H9 (cell line): ENCODE data around the gene PLEKHO1. TPM values are rescaled to one million over a fixed set of nuclear protein-coding genes. Genes with fewer than 3 reads are reported as not detected.

Source experiments
- DNase-seq: peaks from one replicate; pipeline ENCODE4 v3.0.0-alpha.2; 2017
- H2AFZ ChIP-seq: one replicate; pipeline ENCODE4 v1.6.1; 2013; ENCODE audit warnings: mild to moderate bottlenecking, low read length, control low read depth, moderate library complexity
- H2AK5ac ChIP-seq: 2 replicates; pipeline ENCODE4 v1.6.1; 2013; ENCODE audit warnings: low read length, control low read depth, mixed read lengths; ENCODE audit not compliant: insufficient read length
- H2BK120ac ChIP-seq: one replicate; pipeline ENCODE4 v1.6.1; 2013; ENCODE audit warnings: low read depth, mild to moderate bottlenecking, low read length, control low read depth, inconsistent platforms; ENCODE audit not compliant: poor library complexity, severe bottlenecking
- H2BK12ac ChIP-seq: 2 replicates; pipeline ENCODE4 v1.6.1; 2013; ENCODE audit warnings: low read length, control low read depth, mixed read lengths, low read depth; ENCODE audit not compliant: insufficient read length
- H2BK15ac ChIP-seq: 2 replicates; pipeline ENCODE4 v1.6.1; 2013; ENCODE audit warnings: low read depth, low read length, control low read depth
- H2BK20ac ChIP-seq: one replicate; pipeline ENCODE4 v1.6.1; 2013; ENCODE audit warnings: low read depth, mild to moderate bottlenecking, low read length, control low read depth, inconsistent platforms; ENCODE audit not compliant: poor library complexity, severe bottlenecking
- H2BK5ac ChIP-seq: 2 replicates; pipeline ENCODE4 v1.6.1; 2013; ENCODE audit warnings: low read length, control low read depth, mixed read lengths; ENCODE audit not compliant: insufficient read length
- H3K14ac ChIP-seq: 2 replicates; pipeline ENCODE4 v1.6.1; 2013; ENCODE audit warnings: low read length, control low read depth; ENCODE audit not compliant: insufficient read depth
- H3K18ac ChIP-seq: 2 replicates; pipeline ENCODE4 v1.6.1; 2013; ENCODE audit warnings: low read depth, mild to moderate bottlenecking, mixed read lengths, low read length, control low read depth; ENCODE audit not compliant: insufficient read length
- H3K23ac ChIP-seq: 2 replicates; pipeline ENCODE4 v1.6.1; 2013; ENCODE audit warnings: low read length, control low read depth, mixed read lengths, low read depth; ENCODE audit not compliant: insufficient read length
- H3K23me2 ChIP-seq: 2 replicates; pipeline ENCODE4 v1.6.1; 2013; ENCODE audit warnings: low read depth, mild to moderate bottlenecking, mixed read lengths, low read length, control low read depth; ENCODE audit not compliant: insufficient read length, poor library complexity, severe bottlenecking
- H3K27ac ChIP-seq: 2 replicates; pipeline ENCODE4 v1.5.1; 2013; ENCODE audit warnings: low read length, control low read depth, mixed read lengths, low read depth; ENCODE audit not compliant: insufficient read length
- H3K27me3 ChIP-seq: 2 replicates; pipeline ENCODE4 v1.6.1; 2013; ENCODE audit warnings: low read length, control low read depth, inconsistent platforms; ENCODE audit not compliant: insufficient read depth
- H3K4ac ChIP-seq: 2 replicates; pipeline ENCODE4 v1.6.1; 2013; ENCODE audit warnings: low read depth, mild to moderate bottlenecking, control low read depth, inconsistent platforms, low read length, moderate library complexity
- H3K4me1 ChIP-seq: 2 replicates; pipeline ENCODE4 v1.6.1; 2013; ENCODE audit warnings: low read length, control low read depth, inconsistent platforms; ENCODE audit not compliant: insufficient read depth
- H3K4me2 ChIP-seq: 2 replicates; pipeline ENCODE4 v1.6.1; 2013; ENCODE audit warnings: low read length, control low read depth, mixed read lengths; ENCODE audit not compliant: insufficient read length, insufficient read depth
- H3K56ac ChIP-seq: 2 replicates; pipeline ENCODE4 v1.6.1; 2013; ENCODE audit warnings: low read depth, mild to moderate bottlenecking, mixed read lengths, low read length, control low read depth; ENCODE audit not compliant: insufficient read length
- H3K79me1 ChIP-seq: 2 replicates; pipeline ENCODE4 v1.6.1; 2013; ENCODE audit warnings: low read depth, mild to moderate bottlenecking, moderate library complexity, low read length, control low read depth, inconsistent platforms; ENCODE audit not compliant: insufficient read depth, poor library complexity, severe bottlenecking
- H3K79me2 ChIP-seq: 2 replicates; pipeline ENCODE4 v1.6.1; 2013; ENCODE audit warnings: low read length, control low read depth, inconsistent platforms; ENCODE audit not compliant: insufficient read depth
- H3K9ac ChIP-seq: 2 replicates; pipeline ENCODE4 v1.6.1; 2013; ENCODE audit warnings: low read length, control low read depth, mixed read lengths; ENCODE audit not compliant: insufficient read length; ENCODE audit errors: extremely low read depth
- H3K9me3 ChIP-seq: one replicate; pipeline ENCODE4 v1.6.1; 2013; ENCODE audit warnings: low read depth, low read length, inconsistent platforms; ENCODE audit not compliant: control insufficient read depth
- H3T11ph ChIP-seq: one replicate; pipeline ENCODE4 v1.6.1; 2013; ENCODE audit warnings: mild to moderate bottlenecking, low read length, control low read depth, inconsistent platforms
- H4K20me1 ChIP-seq: one replicate; pipeline ENCODE4 v1.6.1; 2013; ENCODE audit not compliant: control insufficient read depth, insufficient read length, insufficient read depth
- H4K5ac ChIP-seq: 2 replicates; pipeline ENCODE4 v1.6.1; 2013; ENCODE audit warnings: low read depth, mild to moderate bottlenecking, mixed read lengths, low read length, control low read depth; ENCODE audit not compliant: insufficient read length
- H4K8ac ChIP-seq: replicated peaks from 2 replicates; pipeline ENCODE4 v1.6.1; 2013; ENCODE audit warnings: low read length, control low read depth, mixed read lengths, low read depth; ENCODE audit not compliant: insufficient read length
- H4K91ac ChIP-seq: 2 replicates; pipeline ENCODE4 v1.6.1; 2013; ENCODE audit warnings: low read depth, mild to moderate bottlenecking, moderate library complexity, mixed read lengths, low read length, control low read depth; ENCODE audit not compliant: insufficient read length
- H3K27ac Mint-ChIP-seq, 3 experiments: 2 replicates in 2 of 3; 3 replicates in 1 of 3; pipeline ENCODE4 v1.8.0; 2020 to 2021; ENCODE audit warnings: mixed read lengths in 3 of 3, mild to moderate bottlenecking in 1 of 3, moderate library complexity in 1 of 3
- H3K27me3 Mint-ChIP-seq: 2 replicates; pipeline ENCODE4 v1.8.0; 2021; ENCODE audit warnings: low read depth, mild to moderate bottlenecking, moderate library complexity, mixed read lengths
- H3K36me3 Mint-ChIP-seq, 3 experiments: 2 replicates in 2 of 3; 3 replicates in 1 of 3; pipeline ENCODE4 v1.8.0; 2020 to 2021; ENCODE audit warnings: low read depth in 3 of 3, mixed read lengths in 3 of 3; ENCODE audit not compliant: insufficient read depth in 1 of 3
- H3K4me1 Mint-ChIP-seq, 2 experiments: 2 replicates each; pipeline ENCODE4 v1.8.0; 2020; ENCODE audit warnings: mixed read lengths in 2 of 2
- H3K4me3 Mint-ChIP-seq, 2 experiments: 2 replicates in 1 of 2; 3 replicates in 1 of 2; pipeline ENCODE4 v1.8.0; 2020 to 2021; ENCODE audit warnings: mild to moderate bottlenecking in 2 of 2, mixed read lengths in 2 of 2, moderate library complexity in 1 of 2
- H3K9me3 Mint-ChIP-seq, 2 experiments: 2 replicates in 1 of 2; 3 replicates in 1 of 2; pipeline ENCODE4 v1.8.0; 2020; ENCODE audit warnings: mild to moderate bottlenecking in 2 of 2, mixed read lengths in 2 of 2, moderate library complexity in 1 of 2
- CTCF ChIP-seq: fragments of 200-600 bp; sonication (generic); conservative IDR thresholded peaks from 3 replicates; pipeline ENCODE4 v1.8.0; 2021; ENCODE audit warnings: antibody characterized with exemption, mild to moderate bottlenecking
- WGBS: extraction: QIAGEN DNeasy Blood & Tissue Kit; methylation state at CpG from one replicate; pipeline ENCODE4 v1.1.7; 2013; ENCODE audit warnings: missing lambda C conversion rate, low lambda C conversion rate, mixed read lengths; ENCODE audit not compliant: insufficient read length; ENCODE audit errors: extremely low coverage; 5-methylcytosine and 5-hydroxymethylcytosine counted together
- total RNA-seq: library from RNA; stranded (reverse); gene quantifications from 2 replicates; pipeline ENCODE4 v1.2.1, GENCODE V29; 2021

The PLEKHO1 gene
- total RNA-seq, 1 experiment from 2014 or later: 48.1 TPM

DNA sequence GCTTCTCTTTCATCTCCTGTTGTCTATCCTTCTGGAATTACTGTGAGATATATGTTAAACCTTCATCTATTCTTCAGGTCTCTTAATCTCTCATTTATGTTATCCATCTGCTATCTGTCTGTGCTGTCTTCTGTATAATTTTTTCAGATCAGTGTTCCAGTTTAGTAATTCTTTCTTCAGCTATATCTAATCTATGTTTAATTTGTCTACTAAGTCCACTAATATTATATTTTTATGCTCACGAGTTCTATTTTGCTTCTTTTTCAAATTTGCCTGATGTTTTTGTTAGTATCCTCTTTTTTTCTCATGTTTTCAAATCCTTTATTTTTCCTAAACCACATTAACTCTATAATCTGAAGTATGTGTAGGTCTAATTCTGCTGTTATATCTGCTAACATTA, 34.6 kb upstream of the PLEKHO1 start:
- no peak overlapping the region for H2AFZ ChIP-seq
- DNase-seq: no peak
- H2BK12ac ChIP-seq: no peak overlapping the region
- no peak overlapping the region for H4K8ac ChIP-seq
- peaks cover 20 to 33% (median 28%) of the 10 kb centered on the region in 3 experiments for H3K36me3 Mint-ChIP-seq
- no peaks in the 10 kb centered on the region for H3K23me2 ChIP-seq
- no peaks in the 10 kb centered on the region for H3K9me3 ChIP-seq
- no peak overlapping the region for H3K18ac ChIP-seq
- H3K4me1 ChIP-seq: no peaks in the 10 kb centered on the region
- H3K79me2 ChIP-seq: no peaks in the 10 kb centered on the region; the same call in 1 of the 2 replicates
- H3K27ac Mint-ChIP-seq: no peak overlapping the region
- H3K4me3 Mint-ChIP-seq: no peak overlapping the region
- H4K91ac ChIP-seq: no peak overlapping the region
- H3K23ac ChIP-seq: no peak overlapping the region
- H3K14ac ChIP-seq: no peak overlapping the region
- no peak overlapping the region for H3K4ac ChIP-seq
- no peak overlapping the region for H4K5ac ChIP-seq
- H3K79me1 ChIP-seq: no peaks in the 10 kb centered on the region
- H2BK120ac ChIP-seq: no peak overlapping the region
- no CpG with 5 or more reads among the region's 1 CpG for WGBS
- no peak overlapping the region for H3K4me2 ChIP-seq
- peaks cover 9 to 13% of the 10 kb centered on the region in 2 experiments for H3K9me3 Mint-ChIP-seq
- H3K56ac ChIP-seq: no peak overlapping the region
- no peak overlapping the region for H3K27ac ChIP-seq
- H3K9ac ChIP-seq: no peak overlapping the region
- no peaks in the 10 kb centered on the region for H3K27me3 Mint-ChIP-seq
- no peak overlapping the region for H2BK15ac ChIP-seq
- H3T11ph ChIP-seq: no peak overlapping the region
- H2BK20ac ChIP-seq: no peak overlapping the region
- no peaks in the 10 kb centered on the region for H3K27me3 ChIP-seq
- TF ChIP-seq CTCF: no peak
- H2AK5ac ChIP-seq: no peak overlapping the region
- no peaks in the 10 kb centered on the region for H3K4me1 Mint-ChIP-seq
- no peaks in the 10 kb centered on the region for H4K20me1 ChIP-seq
- H2BK5ac ChIP-seq: no peak overlapping the region
